Measurements from ENCODE around the gene SLC18B1.
A peak's percentile ranks its signal among the peaks of the same experiment; 100 is the strongest.

Gene SLC18B1

GRCh38 chr6:132736239-132736638 is 62.2 kb downstream of the SLC18B1 start:
- DNase-seq, result no peak

DNA sequence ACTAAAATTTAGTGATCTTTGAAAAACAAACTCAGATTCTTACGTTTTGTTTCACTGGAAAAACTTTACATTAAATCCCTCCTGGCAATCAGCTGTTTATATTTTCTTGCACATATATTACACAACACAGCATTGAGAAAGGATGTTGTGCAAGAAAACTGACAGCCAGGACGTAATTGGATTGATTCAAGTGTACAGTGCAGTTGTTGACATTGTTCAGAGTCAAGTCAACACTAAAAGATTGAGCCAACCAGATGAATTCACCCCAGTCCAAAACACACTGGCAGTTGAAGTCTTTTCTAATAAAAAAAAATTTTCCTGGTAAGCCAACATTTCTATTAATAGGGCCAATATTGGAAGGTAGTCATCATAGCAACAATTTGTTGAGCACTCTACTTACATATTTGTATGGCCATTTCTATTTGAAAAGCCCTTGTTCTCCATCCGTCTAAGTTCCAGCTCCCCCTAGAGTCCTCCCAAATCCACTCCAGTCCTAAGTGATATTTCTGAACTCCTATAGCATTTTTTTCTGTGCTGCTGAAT is 63.7 kb downstream of the SLC18B1 start:
- no peak for DNase-seq

DNA sequence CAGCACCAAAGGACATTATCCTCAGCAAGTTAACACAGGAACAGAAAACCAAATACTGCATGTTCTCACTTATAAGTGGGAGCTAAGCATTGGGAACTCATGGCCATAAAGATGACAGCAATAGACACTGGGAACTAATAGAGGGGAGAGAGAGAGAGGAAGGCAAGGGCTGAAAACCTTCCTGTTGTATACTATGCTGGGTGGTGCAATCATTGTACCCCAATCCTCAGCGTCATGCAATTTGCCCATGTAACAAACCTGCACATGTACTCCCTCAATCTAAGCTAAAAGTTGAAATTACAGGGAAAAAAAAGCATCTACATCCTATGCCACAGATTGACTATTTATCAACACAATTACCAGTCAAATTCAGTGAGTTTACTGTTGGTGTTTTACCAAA is 64.6 kb downstream of the SLC18B1 start:
- no peak for DNase-seq

DNA sequence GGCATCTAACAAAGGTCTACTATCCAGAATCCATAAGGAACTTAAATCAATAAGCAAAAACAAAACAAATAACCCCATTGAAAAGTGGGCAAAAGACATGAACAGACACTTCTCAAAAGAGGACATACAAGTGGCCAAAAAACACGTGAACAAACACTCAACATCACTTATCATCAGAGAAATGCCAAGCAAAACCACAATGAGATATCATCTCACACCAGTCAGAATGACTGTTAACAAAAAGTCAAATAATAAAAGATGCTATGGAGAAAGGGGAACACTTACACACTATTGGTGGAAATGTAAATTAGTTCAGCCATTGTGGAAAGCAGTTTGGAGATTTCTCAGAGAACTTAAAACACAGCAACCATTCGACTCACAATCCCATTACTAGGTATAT is 65.2 kb downstream of the SLC18B1 start:
- DNase-seq, result no peak

- DNase-seq, result no peak
These were observed 67.4 kb downstream of the SLC18B1 start for GRCh38 chr6:132731086-132731485.

DNA sequence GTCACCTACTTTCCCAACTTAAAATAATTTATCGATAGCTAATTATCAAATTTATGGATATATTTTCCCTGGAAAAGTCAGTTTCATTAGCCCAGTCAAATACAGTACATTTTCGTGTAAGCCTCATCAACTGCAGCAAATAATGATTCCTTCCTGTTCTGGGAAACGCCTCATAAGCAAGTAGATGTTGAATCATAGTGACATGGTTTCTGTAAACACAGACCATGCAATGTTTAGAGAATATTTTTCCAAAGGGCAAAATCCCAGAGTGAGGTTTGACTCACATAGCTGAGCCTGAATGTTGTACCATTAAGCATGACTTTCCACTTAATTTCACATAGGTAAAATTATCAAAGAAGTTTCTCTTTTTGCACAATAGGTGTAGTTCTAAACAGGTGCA is 67.9 kb downstream of the SLC18B1 start:
- DNase-seq, result peak; percentile 60

DNA sequence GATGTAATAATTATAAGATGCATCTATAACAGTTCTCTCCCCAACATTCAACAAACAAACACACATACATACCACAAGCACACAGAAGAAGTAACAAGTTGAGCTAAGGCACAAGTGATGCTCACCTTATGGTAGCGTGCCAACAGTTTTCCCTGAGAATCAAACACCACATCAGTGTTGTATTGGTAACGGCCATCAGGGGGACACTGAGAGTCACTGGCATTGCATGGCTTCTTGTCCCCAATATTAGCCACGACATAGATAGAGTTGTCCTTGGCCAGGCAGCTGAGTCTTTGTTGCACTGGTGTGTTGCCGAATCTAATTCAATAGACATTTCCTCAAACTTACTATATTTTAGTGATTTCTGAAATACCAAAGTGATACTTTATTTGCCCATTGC is 69.8 kb downstream of the SLC18B1 start:
- no peak for DNase-seq

- DNase-seq, result no peak
These were observed 71.8 kb downstream of the SLC18B1 start for GRCh38 chr6:132726608-132726975.

DNA sequence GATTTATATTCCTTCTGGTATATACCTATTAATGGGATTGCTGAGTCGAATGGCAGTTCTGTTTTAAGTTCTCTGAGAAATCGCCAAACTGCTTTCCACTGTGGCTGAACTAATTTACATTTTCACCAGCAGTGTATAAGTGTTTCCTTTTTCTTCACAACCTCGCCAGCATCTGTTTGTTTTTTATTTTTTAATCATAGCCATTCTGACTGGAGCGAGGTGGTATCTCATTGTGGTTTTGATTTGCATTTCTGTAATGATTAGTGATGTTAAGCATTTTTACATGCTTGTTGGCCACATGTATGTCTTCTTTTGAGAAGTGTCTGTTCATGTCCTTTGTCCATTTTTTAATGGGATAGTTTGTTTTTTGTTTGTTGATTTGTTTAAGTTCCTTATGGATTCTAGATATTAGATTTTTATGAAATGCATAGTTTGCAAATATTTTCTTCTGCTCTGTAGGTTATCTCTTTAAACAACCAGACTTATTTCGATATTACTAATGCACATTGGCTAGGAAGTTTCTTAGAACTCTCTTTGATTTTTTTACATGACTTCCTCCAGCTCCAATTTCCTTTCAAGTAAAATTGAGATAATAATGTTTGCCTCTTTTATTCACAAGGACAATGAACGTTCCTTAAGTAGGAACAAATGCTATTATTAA is 72.4 kb downstream of the SLC18B1 start:
- no peak for DNase-seq

DNA sequence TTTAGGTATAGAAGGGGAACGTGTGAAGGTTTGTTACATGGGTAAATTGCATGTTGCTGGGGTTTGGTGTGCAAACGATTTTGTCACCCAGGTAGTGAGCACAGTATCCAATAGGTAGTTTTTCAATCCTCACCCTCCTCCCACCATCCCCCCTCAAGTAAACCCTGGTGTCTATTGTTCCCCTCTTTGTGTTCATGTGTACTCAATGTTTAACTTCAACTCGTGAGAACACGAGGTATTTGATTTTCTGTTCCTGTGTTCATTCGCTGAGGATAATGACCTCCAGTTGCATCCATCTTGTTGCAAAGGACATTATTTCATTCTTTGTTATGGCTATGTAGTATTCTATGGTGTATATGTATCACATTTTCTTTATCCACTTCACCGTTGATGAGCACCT is 73.0 kb downstream of the SLC18B1 start:
- no peak for DNase-seq

GRCh38 chr6:132719736-132720448 is 78.5 kb downstream of the SLC18B1 start:
- DNase-seq, result no peak

All from NCI-H226 (cell line).